ENCODE results near the gene PRPF4. TPM values are rescaled to one million over a fixed set of nuclear protein-coding genes. Genes with fewer than 3 reads are reported as not detected.
"Not testable (repeated sequence)": the region's sequence is repeated elsewhere in the genome, so short reads cannot be mapped to it uniquely, and the experiment has no call there.

Gene PRPF4
- total RNA-seq, 2 experiments from 2014 or later, result 23.4 to 25.5 TPM

- Histone ChIP-seq H3K27ac (ENCODE audit: low read depth in 1 of 2, low read length in 2 of 2) (no peak overlapping the region), H3K36me3 (ENCODE audit: insufficient read depth, low read length) (peaks cover 47% of the 10 kb centered on the region), H3K9me3 (ENCODE audit: control insufficient read depth in 1 of 2, insufficient read depth in 1 of 2, low read length in 2 of 2) (no peaks in the 10 kb centered on the region), H3K27me3 (ENCODE audit: control insufficient read depth in 1 of 2, insufficient read depth in 2 of 2, low read length in 2 of 2) (no peaks in the 10 kb centered on the region), H3K4me1 (ENCODE audit: insufficient read depth, low read length) (no peaks in the 10 kb centered on the region), H3K4me3 (ENCODE audit: low read length) (no peak overlapping the region)
- H3K27me3 Mint-ChIP-seq, result no peaks in the 10 kb centered on the region
- H3K4me3 Mint-ChIP-seq, result no peak overlapping the region
- ChIA-PET CTCF (no interaction called here), POLR2A (no interaction called here)
- peaks cover 53% of the 10 kb centered on the region for H3K36me3 Mint-ChIP-seq (ENCODE audit: low read depth)
- H3K9me3 Mint-ChIP-seq, result no peaks in the 10 kb centered on the region
- DNase-seq (no peak), ATAC-seq (ENCODE audit: poor library complexity) (no peak)
- no peak overlapping the region for H3K27ac Mint-ChIP-seq
- intact Hi-C loops (cut with DNase I, micrococcal nuclease), result no loop called here
- TF ChIP-seq CTCF (IDR thresholded peaks at IDR 0.05), result no peak
- no peaks in the 10 kb centered on the region for H3K4me1 Mint-ChIP-seq (ENCODE audit: low read depth)
Measured at GRCh38 chr9:113293285-113293878, 17.9 kb downstream of the PRPF4 start.

DNA sequence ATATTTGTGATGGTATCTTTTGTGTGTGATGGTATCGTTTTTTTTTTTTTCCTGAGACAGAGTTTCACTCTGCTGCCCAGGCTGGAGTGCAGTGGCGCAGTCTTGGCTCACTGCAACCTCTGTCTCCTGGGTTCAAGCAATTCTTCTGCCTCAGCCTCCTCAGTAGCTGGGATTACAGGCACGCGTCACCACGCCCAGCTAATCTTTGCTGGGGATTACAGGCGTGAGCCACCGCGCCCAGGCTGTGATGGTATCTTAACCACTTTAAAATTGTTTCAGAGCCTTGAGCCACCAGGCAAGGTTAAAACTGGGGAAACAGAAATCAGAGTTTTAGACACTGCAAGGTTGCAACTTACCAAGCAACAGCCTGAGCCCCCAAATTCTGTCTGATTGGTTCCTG lies 20.8 kb downstream of the PRPF4 start:
- H3K27me3 ChIP-seq (ENCODE audit: control insufficient read depth in 1 of 2, insufficient read depth in 2 of 2, low read length in 2 of 2); H3K9me3 Mint-ChIP-seq; ATAC-seq (ENCODE audit: poor library complexity); H3K4me3 Mint-ChIP-seq; H3K4me1 Mint-ChIP-seq (ENCODE audit: low read depth); CTCF ChIA-PET; H3K27me3 Mint-ChIP-seq; H3K4me3 ChIP-seq (ENCODE audit: low read length); intact Hi-C loops (cut with DNase I, micrococcal nuclease); H3K9me3 ChIP-seq (ENCODE audit: control insufficient read depth in 1 of 2, insufficient read depth in 1 of 2, low read length in 2 of 2); DNase-seq; H3K27ac Mint-ChIP-seq; H3K27ac ChIP-seq (ENCODE audit: low read depth in 1 of 2, low read length in 2 of 2); H3K4me1 ChIP-seq (ENCODE audit: insufficient read depth, low read length): not testable (repeated sequence)
- POLR2A ChIA-PET, result interaction anchor here (0.6 kb wide), 1 partner anchor 114 kb away, joined by 3 read pairs; no protein-coding TSS in a partner anchor
- peaks cover 19% of the 10 kb centered on the region for H3K36me3 ChIP-seq (ENCODE audit: insufficient read depth, low read length)
- peaks cover 26% of the 10 kb centered on the region for H3K36me3 Mint-ChIP-seq (ENCODE audit: low read depth)

DNA sequence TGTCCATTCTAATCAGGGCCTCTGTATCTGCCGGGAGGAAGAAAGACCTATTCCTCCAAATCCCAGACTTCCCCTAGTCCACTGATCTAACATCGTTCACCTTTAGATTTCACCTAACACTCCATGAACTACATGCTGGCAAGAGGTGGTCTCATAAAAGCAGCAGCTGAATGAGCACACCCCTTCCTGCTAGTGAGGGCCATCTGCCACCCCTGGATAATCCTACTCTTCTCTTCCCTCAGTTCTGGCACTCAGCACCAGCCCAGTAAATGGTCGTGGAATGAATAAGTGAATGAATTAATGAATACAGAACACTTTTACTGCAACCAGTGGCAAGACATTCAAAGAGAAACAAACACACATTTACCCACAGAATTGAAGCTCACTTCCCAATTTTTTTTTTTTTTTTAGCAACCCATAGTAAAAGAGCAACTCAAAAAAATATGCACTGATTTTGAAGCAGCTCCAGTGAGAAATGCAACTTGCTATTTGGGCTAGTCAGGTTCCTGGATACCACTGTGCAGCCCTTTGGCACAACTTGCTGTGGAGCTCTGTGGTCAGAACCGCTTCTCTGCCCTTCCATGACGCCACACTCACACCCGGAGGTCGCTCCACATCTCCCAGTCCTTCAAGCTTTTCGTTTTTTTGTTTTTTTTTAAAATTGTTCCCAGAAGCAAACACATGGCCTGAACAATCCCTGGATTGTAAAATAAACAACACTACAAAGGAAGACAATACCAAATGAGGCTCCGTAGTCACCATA lies 21.5 kb downstream of the PRPF4 start:
- intact Hi-C loops (cut with DNase I, micrococcal nuclease), result no loop called here
- peaks cover 13% of the 10 kb centered on the region for H3K36me3 ChIP-seq (ENCODE audit: insufficient read depth, low read length)
- ATAC-seq (ENCODE audit: poor library complexity) (no peak), DNase-seq (no peak)
- CTCF ChIA-PET, result no interaction called here
- no peaks in the 10 kb centered on the region for H3K27me3 ChIP-seq (ENCODE audit: control insufficient read depth in 1 of 2, insufficient read depth in 2 of 2, low read length in 2 of 2)
- Mint-ChIP-seq H3K4me1 (ENCODE audit: low read depth) (no peaks in the 10 kb centered on the region), H3K9me3 (no peaks in the 10 kb centered on the region), H3K36me3 (ENCODE audit: low read depth) (peaks cover 19% of the 10 kb centered on the region), H3K27ac (no peak overlapping the region), H3K27me3 (no peaks in the 10 kb centered on the region), H3K4me3 (no peak overlapping the region)
- H3K4me1 ChIP-seq (ENCODE audit: insufficient read depth, low read length), result no peaks in the 10 kb centered on the region
- TF ChIP-seq CTCF (IDR thresholded peaks at IDR 0.05), result no peak
- POLR2A ChIA-PET, result no interaction called here
- H3K27ac ChIP-seq (ENCODE audit: low read depth in 1 of 2, low read length in 2 of 2), result no peak overlapping the region
- H3K4me3 ChIP-seq (ENCODE audit: low read length), result no peak overlapping the region
- H3K9me3 ChIP-seq (ENCODE audit: control insufficient read depth in 1 of 2, insufficient read depth in 1 of 2, low read length in 2 of 2), result no peaks in the 10 kb centered on the region

All from CD4-positive, alpha-beta T cell (primary cell).